ENCODE results near the gene CLASP1.

GRCh38 chr2:121409966-121410365 is 239.3 kb downstream of the CLASP1 start:
- TF ChIP-seq CTCF (IDR thresholded peaks at IDR 0.05) (no peak), POLR2A (IDR thresholded peaks at IDR 0.05) (no peak)
